GM12878 (cell line): ENCODE data around the gene LKAAEAR1. TPM values are rescaled to one million over a fixed set of nuclear protein-coding genes. Genes with fewer than 3 reads are reported as not detected.

Experiments used
- ATAC-seq: fragments of 200-7000 bp; cut with Tn5 transposase; 3 replicates; pipeline ENCODE4 v1.9.1; 2020; ENCODE audit warnings: mild to moderate bottlenecking, moderate library complexity
- BruUV-seq: library from RNA; stranded (reverse); fragments of 400-500 nt; replicated peaks from 2 replicates; lab custom pipeline; 2021; lab: Mats Ljungman, UMichigan
- CTCF ChIA-PET: fragments of 300-600 bp; sonication (Branson Sonifier 250); formaldehyde crosslinking; extraction: SDS; loops from one replicate; lab custom pipeline; 2021; ENCODE audit warnings: inconsistent platforms; lab: Yijun Ruan, JAX
- POLR2A ChIA-PET: fragments of 350-600 bp; formaldehyde crosslinking; extraction: SDS; loops from one replicate; lab custom pipeline; 2021; ENCODE audit warnings: inconsistent platforms; lab: Charles Lee
- RAD21 ChIA-PET: fragments of 300-600 bp; sonication (Branson Sonifier 250); formaldehyde crosslinking; loops from one replicate; lab custom pipeline; 2023; ENCODE audit warnings: antibody characterized with exemption; ENCODE audit not compliant: unreplicated experiment; lab: Charles Lee
- SMC1A ChIA-PET: fragments of 300-600 bp; sonication (Branson Sonifier 250); formaldehyde crosslinking; loops from one replicate; lab custom pipeline; 2023; ENCODE audit not compliant: unreplicated experiment, uncharacterized antibody; lab: Charles Lee
- DNase-seq: peaks from one replicate; pipeline ENCODE4 v3.0.0-alpha.2; 2011; ENCODE audit warnings: low read depth, low spot score
- FAIRE-seq: peaks from 3 replicates; lab custom pipeline; 2011; peaks lifted over from hg19 to GRCh38; lab: Jason Lieb, UNC
- H2AFZ ChIP-seq: 2 replicates; pipeline ENCODE4 v1.6.0; 2011; ENCODE audit warnings: low read depth, low read length, control low read depth; ENCODE audit not compliant: control insufficient read depth
- H3K27ac ChIP-seq: 2 replicates; pipeline ENCODE4 v1.5.1; 2011; ENCODE audit warnings: control low read depth; ENCODE audit not compliant: control insufficient read depth, insufficient read depth
- H3K27me3 ChIP-seq, 2 experiments: replicated peaks in 1 of 2; 2 replicates each; pipeline versions ENCODE4 v1.6.0 to v1.6.1; 2011; ENCODE audit warnings: low read length in 1 of 2; ENCODE audit not compliant: control insufficient read depth in 2 of 2, insufficient read depth in 2 of 2
- H3K36me3 ChIP-seq, 2 experiments: 2 replicates each; pipeline ENCODE4 v1.5.1; 2011; ENCODE audit warnings: low read length in 1 of 2; ENCODE audit not compliant: control insufficient read depth in 2 of 2, insufficient read depth in 2 of 2
- H3K4me1 ChIP-seq: 2 replicates; pipeline ENCODE4 v1.6.1; 2011; ENCODE audit warnings: mild to moderate bottlenecking, low read length, moderate library complexity, mixed read lengths; ENCODE audit not compliant: control insufficient read depth, insufficient read depth
- H3K4me2 ChIP-seq: 2 replicates; pipeline ENCODE4 v1.6.0; 2011; ENCODE audit warnings: control low read depth; ENCODE audit not compliant: control insufficient read depth, insufficient read depth
- H3K4me3 ChIP-seq: fragments of 200-600 bp; sonication (generic); 2 replicates; pipeline ENCODE4 v1.5.1; 2016
- H3K79me2 ChIP-seq: 2 replicates; pipeline ENCODE4 v1.6.0; 2011; ENCODE audit warnings: low read length; ENCODE audit not compliant: control insufficient read depth, insufficient read depth
- H3K9ac ChIP-seq: 2 replicates; pipeline ENCODE4 v1.8.0; 2011; ENCODE audit warnings: low read length, control low read depth, mixed read lengths; ENCODE audit not compliant: control insufficient read depth, insufficient read depth
- H3K9me3 ChIP-seq: replicated peaks from 3 replicates; pipeline ENCODE4 v1.5.1; 2011; ENCODE audit warnings: mild to moderate bottlenecking, low read length; ENCODE audit not compliant: control insufficient read depth, insufficient read depth
- H4K20me1 ChIP-seq: 2 replicates; pipeline ENCODE4 v1.6.0; 2011; ENCODE audit not compliant: control insufficient read depth, insufficient read depth
- CBX5 ChIP-seq: sonication (generic); IDR thresholded peaks from 2 replicates; pipeline ENCODE4 v1.6.1; 2016; ENCODE audit warnings: low read depth, moderate library complexity, mild to moderate bottlenecking, inconsistent platforms
- HDAC6 ChIP-seq: fragments of 200-600 bp; sonication (generic); IDR thresholded peaks from one replicate; pipeline ENCODE4 v1.8.0; 2017; ENCODE audit warnings: antibody characterized with exemption; ENCODE audit not compliant: unreplicated experiment
- IRF4 ChIP-seq: IDR thresholded peaks from 2 replicates; pipeline ENCODE4 v1.6.1; 2011; ENCODE audit warnings: low read depth, low read length
- MTA2 ChIP-seq: fragments of 450-650 bp; IDR thresholded peaks from 2 replicates; pipeline ENCODE4 v1.6.1; 2016; ENCODE audit warnings: low read depth, mild to moderate bottlenecking, moderate library complexity
- MXI1 ChIP-seq: fragments of 150-350 bp; IDR thresholded peaks from 2 replicates; pipeline ENCODE4 v1.6.1; 2011; ENCODE audit warnings: low read depth, mild to moderate bottlenecking, inconsistent platforms, low read length, improper control_type of control experiment
- PAX5 ChIP-seq: IDR thresholded peaks from 2 replicates; pipeline ENCODE4 v1.6.1; 2011; ENCODE audit warnings: low read depth, low read length, borderline replicate concordance
- POLR2AphosphoS5 ChIP-seq: IDR thresholded peaks from 2 replicates; pipeline ENCODE4 v1.6.1; 2011; ENCODE audit warnings: mild to moderate bottlenecking, low read length, inconsistent platforms
- RAD51 ChIP-seq: fragments of 450-650 bp; IDR thresholded peaks from 2 replicates; pipeline ENCODE4 v1.6.1; 2016; ENCODE audit warnings: moderate library complexity, mild to moderate bottlenecking, inconsistent platforms
- RFX5 ChIP-seq: IDR thresholded peaks from 2 replicates; pipeline ENCODE4 v1.6.1; 2011; ENCODE audit warnings: low read depth, low read length, improper control_type of control experiment
- SMC3 ChIP-seq: IDR thresholded peaks from 2 replicates; pipeline ENCODE4 v1.6.1; 2011; ENCODE audit warnings: low read length, improper control_type of control experiment, borderline replicate concordance
- SPI1 ChIP-seq: IDR thresholded peaks from 2 replicates; pipeline ENCODE4 v1.6.1; 2011; ENCODE audit warnings: low read depth, mild to moderate bottlenecking, low read length, moderate library complexity, borderline replicate concordance; ENCODE audit not compliant: insufficient read depth
- SREBF1 ChIP-seq: IDR thresholded peaks from 2 replicates; pipeline ENCODE4 v1.6.1; 2012; ENCODE audit warnings: mild to moderate bottlenecking, low read length
- TCF12 ChIP-seq: IDR thresholded peaks from 2 replicates; pipeline ENCODE4 v1.6.1; 2011; ENCODE audit warnings: low read depth, mild to moderate bottlenecking, low read length
- TCF3 ChIP-seq: IDR thresholded peaks from 2 replicates; pipeline ENCODE4 v1.6.1; 2012; ENCODE audit warnings: low read depth, mild to moderate bottlenecking, low read length, borderline replicate concordance; ENCODE audit not compliant: insufficient read depth
- WRNIP1 ChIP-seq: IDR thresholded peaks from 2 replicates; pipeline ENCODE4 v1.6.1; 2011; ENCODE audit warnings: low read depth, low read length, improper control_type of control experiment, borderline replicate concordance
- ZNF207 ChIP-seq: fragments of 450-650 bp; IDR thresholded peaks from 2 replicates; pipeline ENCODE4 v1.6.1; 2014; ENCODE audit warnings: antibody characterized with exemption, mild to moderate bottlenecking, borderline replicate concordance
- ZNF622 ChIP-seq: fragments of 450-650 bp; IDR thresholded peaks from 2 replicates; pipeline ENCODE4 v1.6.1; 2017; ENCODE audit warnings: mild to moderate bottlenecking, inconsistent platforms
- WGBS: methylation state at CpG from one replicate; pipeline ENCODE4 v1.1.6; 2016; ENCODE audit warnings: low lambda C conversion rate; ENCODE audit not compliant: insufficient replicate concordance, insufficient coverage; ENCODE audit errors: missing lambda C conversion rate; 5-methylcytosine and 5-hydroxymethylcytosine counted together
- in situ Hi-C: fragments of 300-500 bp; cut with MboI; formaldehyde crosslinking; loops from 9 replicates; pipeline ENCODE4 v1.14.3; 2018; ENCODE audit warnings: mixed read lengths
- intact Hi-C: fragments of 100-400 bp; cut with micrococcal nuclease; formaldehyde crosslinking; loops from one replicate; pipeline ENCODE4 v1.14.2; 2022; ENCODE audit not compliant: unreplicated experiment
- polyA plus RNA-seq, 11 experiments: library from polyadenylated mRNA; depleted of rRNA in 4 of 11; unstranded in 6 of 11; stranded (reverse) in 5 of 11; fragments of >200 nt; fragmentation: Nextera tagmentation in 4 of 11; fragmentation: Illumina TruSeq in 1 of 11; extraction: Ambion mirVana in 4 of 11; extraction: Trizol in 1 of 11; gene quantifications; 1 replicate in 1 of 11; 2 replicates in 10 of 11; pipeline versions ENCODE4 v1.2.1 to v1.2.3, GENCODE V29; 2011 to 2016; ENCODE audit warnings: inconsistent platforms in 2 of 11, missing spikeins in 2 of 11, low read depth in 1 of 11
- total RNA-seq, 4 experiments: library from RNA; depleted of rRNA in 3 of 4; stranded (reverse); fragments of >200 nt in 3 of 4; fragmentation: Illumina TruSeq in 1 of 4; extraction: Trizol in 1 of 4; gene quantifications; 2 replicates each; pipeline versions ENCODE4 v1.2.1 to v1.2.3, GENCODE V29; 2013 to 2021
- TF ChIP-seq, protein P1 (sequence below): IDR thresholded peaks from 2 replicates; pipeline ENCODE4 v1.6.1; 2012; ENCODE audit warnings: low read depth, low read length, improper control_type of control experiment
- TF ChIP-seq, protein P2 (sequence below): fragments of 450-650 bp; IDR thresholded peaks from 2 replicates; pipeline ENCODE4 v1.6.1; 2018; ENCODE audit warnings: mild to moderate bottlenecking, low read depth, moderate library complexity; ENCODE audit not compliant: partially characterized antibody

Gene LKAAEAR1
- total and polyA plus RNA-seq, 10 of the 15 experiments (the other 5 are each of a cell fraction or from before 2014, with no cell fraction given) = not detected

DNA sequence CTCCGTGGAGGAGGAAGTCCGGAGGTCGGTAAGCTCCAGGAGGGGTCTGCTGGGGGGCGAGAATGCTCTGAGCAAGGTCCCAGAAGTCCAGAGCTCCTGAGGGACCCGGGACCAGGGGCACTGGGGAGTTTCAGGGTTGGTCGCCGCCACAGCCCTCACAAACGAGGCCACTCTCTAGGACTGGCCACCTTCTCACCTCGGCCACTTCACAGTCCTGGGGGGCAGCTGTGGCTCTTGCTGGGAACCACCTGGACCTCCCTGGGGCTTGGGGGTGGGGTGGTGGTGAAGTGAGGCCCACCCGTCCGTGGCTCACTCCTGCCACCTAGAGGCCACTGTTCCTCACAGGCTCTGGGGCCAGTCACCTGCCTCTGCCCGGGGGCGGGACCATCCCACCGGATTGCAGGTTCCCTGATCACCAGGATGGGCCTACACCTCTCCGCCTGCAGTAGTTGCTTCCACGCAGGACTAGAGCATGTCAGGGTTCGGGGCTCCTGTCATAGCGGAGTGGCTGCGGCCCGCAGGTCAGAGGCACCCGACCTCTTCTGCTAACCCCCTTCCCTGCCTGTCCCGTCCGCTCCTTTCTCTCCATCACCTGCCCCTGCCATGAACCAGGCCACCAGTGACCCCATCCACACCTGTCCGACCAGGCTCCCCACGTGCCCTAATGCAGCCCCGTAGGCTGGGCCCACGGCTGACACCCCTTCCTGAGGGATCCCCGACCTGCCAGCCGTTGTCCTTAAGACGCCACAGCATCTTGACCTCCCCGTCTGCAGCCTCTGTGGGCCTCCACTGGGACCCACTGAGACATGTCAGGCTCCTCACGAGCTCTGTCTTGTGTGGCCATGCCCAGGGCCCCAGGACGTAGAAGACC is 26.3 kb downstream of the LKAAEAR1 start:
- no peaks in the 10 kb centered on the region; the same call in none of the 2 replicates for H3K79me2 ChIP-seq
- ChIA-PET SMC1A (interaction anchor here (0.9 to 2.6 kb wide), 7 partner anchors 19 to 229 kb away, joined by 3 to 21 read pairs (median 3); partner anchors contain the start of genes C20orf204, PRPF6 and TPD52L2), RAD21 (interaction anchor here (0.7 to 7.1 kb wide), 8 partner anchors 18 to 520 kb away, joined by 3 to 78 read pairs (median 8); partner anchors contain the start of genes PRPF6, PTK6 and TPD52L2), POLR2A (interaction anchor here (0.6 to 2.6 kb wide), 6 partner anchors 18 to 102 kb away, joined by 3 to 28 read pairs (median 4); partner anchors contain the start of genes PRPF6 and UCKL1), CTCF (interaction anchor here (0.6 to 9.2 kb wide), 23 partner anchors 9 to 521 kb away, joined by 3 to 108 read pairs (median 4); partner anchors contain the start of genes OPRL1, PRPF6, PTK6 and RGS19)
- 24% methylated on average over 33 of the region's 33 CpGs for WGBS
- BruUV-seq = no TSS peak
- H3K36me3 ChIP-seq = no peaks in the 10 kb centered on the region
- H3K27me3 ChIP-seq = no peaks in the 10 kb centered on the region
- in situ Hi-C loops (no loop called here), intact Hi-C loops (loop anchor here (2.0 to 10.0 kb wide), 4 partner anchors 19 to 193 kb away; partner anchors contain the start of genes ABHD16B, PRPF6, TPD52L2 and UCKL1)
- H4K20me1 ChIP-seq = no peaks in the 10 kb centered on the region
- no peak for DNase-seq
- peak overlapping the region; percentile 90 for H3K4me2 ChIP-seq
- peak overlapping the region; percentile 35 for H3K4me3 ChIP-seq
- H3K27ac ChIP-seq = peak overlapping the region; percentile 38
- peak overlapping the region; percentile 78 for H2AFZ ChIP-seq
- peak; percentile 76 for FAIRE-seq
- H3K9me3 ChIP-seq = no peaks in the 10 kb centered on the region
- H3K9ac ChIP-seq = peak overlapping the region; percentile 61
- peaks cover 53% of the 10 kb centered on the region for H3K4me1 ChIP-seq
- peak; percentile 86 for ATAC-seq
- TF ChIP-seq TCF12 (peak; percentile 86), CBX5 (no peak), WRNIP1 (0 out of 2 replicates have a peak, but pooled peaks have one; percentile 42), TCF3 (peak; percentile 87), MXI1 (peak; percentile 46; the same call in 1 of the 2 replicates), ZNF207 (peak; percentile 23; the same call in 1 of the 2 replicates), RFX5 (no peak), HDAC6 (no peak), IRF4 (peak; percentile 66; the same call in 1 of the 2 replicates), RAD51 (peak; percentile 38; the same call in 1 of the 2 replicates), PAX5 (peak; percentile 53; the same call in 1 of the 2 replicates), POLR2AphosphoS5 (no peak), SMC3 (peak; percentile 69), SREBF1 (no peak), SPI1 (no peak), MTA2 (peak; percentile 55), ZNF622 (no peak)
- TF ChIP-seq, protein P1, sequence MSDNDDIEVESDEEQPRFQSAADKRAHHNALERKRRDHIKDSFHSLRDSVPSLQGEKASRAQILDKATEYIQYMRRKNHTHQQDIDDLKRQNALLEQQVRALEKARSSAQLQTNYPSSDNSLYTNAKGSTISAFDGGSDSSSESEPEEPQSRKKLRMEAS = peak; percentile 45; the same call in 1 of the 2 replicates
- TF ChIP-seq, protein P2, sequence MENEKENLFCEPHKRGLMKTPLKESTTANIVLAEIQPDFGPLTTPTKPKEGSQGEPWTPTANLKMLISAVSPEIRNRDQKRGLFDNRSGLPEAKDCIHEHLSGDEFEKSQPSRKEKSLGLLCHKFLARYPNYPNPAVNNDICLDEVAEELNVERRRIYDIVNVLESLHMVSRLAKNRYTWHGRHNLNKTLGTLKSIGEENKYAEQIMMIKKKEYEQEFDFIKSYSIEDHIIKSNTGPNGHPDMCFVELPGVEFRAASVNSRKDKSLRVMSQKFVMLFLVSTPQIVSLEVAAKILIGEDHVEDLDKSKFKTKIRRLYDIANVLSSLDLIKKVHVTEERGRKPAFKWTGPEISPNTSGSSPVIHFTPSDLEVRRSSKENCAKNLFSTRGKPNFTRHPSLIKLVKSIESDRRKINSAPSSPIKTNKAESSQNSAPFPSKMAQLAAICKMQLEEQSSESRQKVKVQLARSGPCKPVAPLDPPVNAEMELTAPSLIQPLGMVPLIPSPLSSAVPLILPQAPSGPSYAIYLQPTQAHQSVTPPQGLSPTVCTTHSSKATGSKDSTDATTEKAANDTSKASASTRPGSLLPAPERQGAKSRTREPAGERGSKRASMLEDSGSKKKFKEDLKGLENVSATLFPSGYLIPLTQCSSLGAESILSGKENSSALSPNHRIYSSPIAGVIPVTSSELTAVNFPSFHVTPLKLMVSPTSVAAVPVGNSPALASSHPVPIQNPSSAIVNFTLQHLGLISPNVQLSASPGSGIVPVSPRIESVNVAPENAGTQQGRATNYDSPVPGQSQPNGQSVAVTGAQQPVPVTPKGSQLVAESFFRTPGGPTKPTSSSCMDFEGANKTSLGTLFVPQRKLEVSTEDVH = no peak
